Neural crest cell (in vitro differentiated cells): ENCODE data around the gene IRF2BPL. TPM values are rescaled to one million over a fixed set of nuclear protein-coding genes. Genes with fewer than 3 reads are reported as not detected.

Experiments
- DNase-seq: peaks from one replicate; pipeline ENCODE4 v3.0.0; 2021; ENCODE audit warnings: low read depth, mixed read lengths, low spot score
- H3K27ac Mint-ChIP-seq: one replicate; pipeline ENCODE4 v1.8.0; 2021; ENCODE audit warnings: mild to moderate bottlenecking, mixed read lengths; ENCODE audit not compliant: unreplicated experiment
- H3K27me3 Mint-ChIP-seq: 2 replicates; pipeline ENCODE4 v1.8.0; 2021; ENCODE audit warnings: low read depth, mild to moderate bottlenecking, mixed read lengths
- H3K36me3 Mint-ChIP-seq: 2 replicates; pipeline ENCODE4 v1.8.0; 2021; ENCODE audit warnings: low read depth, mild to moderate bottlenecking, mixed read lengths
- H3K4me1 Mint-ChIP-seq: 2 replicates; pipeline ENCODE4 v1.8.0; 2021; ENCODE audit warnings: mixed read lengths
- H3K4me3 Mint-ChIP-seq: one replicate; pipeline ENCODE4 v1.8.0; 2021; ENCODE audit warnings: mild to moderate bottlenecking, mixed read lengths
- H3K9me3 Mint-ChIP-seq: 2 replicates; pipeline ENCODE4 v1.8.0; 2021; ENCODE audit warnings: mixed read lengths
- CTCF ChIP-seq: fragments of 200-600 bp; sonication (generic); conservative IDR thresholded peaks from 2 replicates; pipeline ENCODE4 v1.5.0; 2021; ENCODE audit warnings: antibody characterized with exemption, mild to moderate bottlenecking
- total RNA-seq: library from RNA; stranded (reverse); gene quantifications from 2 replicates; pipeline ENCODE4 v1.2.1, GENCODE V29; 2021

IRF2BPL gene
- total RNA-seq, 1 donor from 2014 or later: 43.6 TPM

GRCh38 chr14:76981670-76982069 lies 46.8 kb downstream of the IRF2BPL start:
- Mint-ChIP-seq H3K4me1 (peaks cover 37% of the 10 kb centered on the region), H3K27ac (no peak overlapping the region), H3K36me3 (peaks cover 7% of the 10 kb centered on the region), H3K9me3 (peaks cover 10% of the 10 kb centered on the region), H3K4me3 (no peak overlapping the region), H3K27me3 (no peaks in the 10 kb centered on the region)
- DNase-seq: no peak
- TF ChIP-seq CTCF: no peak

- H3K27ac Mint-ChIP-seq: peak overlapping the region; percentile 67
- no peak for DNase-seq
- H3K9me3 Mint-ChIP-seq: peaks cover 10% of the 10 kb centered on the region
- no peak overlapping the region for H3K4me3 Mint-ChIP-seq
- peaks cover 20% of the 10 kb centered on the region for H3K4me1 Mint-ChIP-seq
- TF ChIP-seq CTCF: no peak
- no peaks in the 10 kb centered on the region for H3K27me3 Mint-ChIP-seq
- peaks cover 7% of the 10 kb centered on the region for H3K36me3 Mint-ChIP-seq
Measured at GRCh38 chr14:76977793-76978720, 50.5 kb downstream of the IRF2BPL start.

- Mint-ChIP-seq H3K36me3 (peaks cover 3% of the 10 kb centered on the region), H3K4me1 (peaks cover 28% of the 10 kb centered on the region), H3K9me3 (peaks cover 5% of the 10 kb centered on the region), H3K27me3 (no peaks in the 10 kb centered on the region), H3K27ac (no peak overlapping the region), H3K4me3 (no peak overlapping the region)
- no peak for DNase-seq
- no peak for TF ChIP-seq CTCF
Measured at GRCh38 chr14:76976240-76977005, 52.1 kb downstream of the IRF2BPL start.

- Mint-ChIP-seq H3K27ac (no peak overlapping the region), H3K4me1 (peaks cover 33% of the 10 kb centered on the region), H3K27me3 (no peaks in the 10 kb centered on the region), H3K4me3 (no peak overlapping the region), H3K36me3 (no peaks in the 10 kb centered on the region), H3K9me3 (peaks cover 4% of the 10 kb centered on the region)
- no peak for TF ChIP-seq CTCF
- DNase-seq: no peak
Measured at GRCh38 chr14:76975812-76976211, 52.7 kb downstream of the IRF2BPL start.

DNA sequence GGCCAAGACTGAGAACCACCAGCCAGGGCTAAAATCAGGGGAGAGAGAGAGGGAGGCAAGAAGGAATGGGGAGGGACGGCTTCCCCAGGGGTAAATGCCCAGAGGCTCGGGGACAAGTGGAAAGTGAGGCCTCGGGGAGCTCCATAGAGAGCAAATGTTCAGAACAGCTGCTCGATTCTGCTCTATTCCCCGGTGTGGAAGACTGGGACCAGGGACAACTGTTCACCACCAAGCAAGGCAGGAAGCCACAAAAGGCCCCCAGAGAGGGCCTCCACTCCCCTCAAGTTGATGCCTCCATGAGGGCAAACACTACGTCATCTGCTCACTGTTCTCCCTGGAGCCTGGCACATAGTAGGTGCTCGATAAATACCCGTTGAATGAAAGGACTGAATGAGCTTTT lies 53.5 kb downstream of the IRF2BPL start:
- Mint-ChIP-seq H3K9me3 (no peaks in the 10 kb centered on the region), H3K27ac (peak overlapping the region; percentile 12), H3K36me3 (no peaks in the 10 kb centered on the region), H3K4me3 (no peak overlapping the region), H3K4me1 (peaks cover 32% of the 10 kb centered on the region), H3K27me3 (no peaks in the 10 kb centered on the region)
- no peak for TF ChIP-seq CTCF
- no peak for DNase-seq

Other genes starting within 250 kb of the IRF2BPL start
- gene ANGEL1, start 215.8 kb downstream of the IRF2BPL start, total RNA-seq: 37.2 and 38.8 TPM in 2 replicates
- gene LRRC74A, start 202.3 kb downstream of the IRF2BPL start, total RNA-seq: not detected in 2 replicates
- 28.7 and 29.8 TPM in 2 replicates for gene CIPC, start 69.5 kb upstream of the IRF2BPL start, total RNA-seq
- 5.6 and 5.9 TPM in 2 replicates for gene ZDHHC22, start 113.1 kb upstream of the IRF2BPL start, total RNA-seq
- 0.59 and 0.91 TPM in 2 replicates for gene TMEM63C, start 153.1 kb upstream of the IRF2BPL start, total RNA-seq
- gene NGB, start 242.5 kb upstream of the IRF2BPL start, total RNA-seq: not detected in 2 replicates